NCI-H226 (cell line): ENCODE results near the gene CDH4.

Experiments
- DNase-seq: peaks from one replicate; pipeline ENCODE4 v3.0.0-alpha.2; 2015

Gene CDH4

GRCh38 chr20:61730631-61731362 is 478.7 kb downstream of the CDH4 start:
- no peak for DNase-seq

DNA sequence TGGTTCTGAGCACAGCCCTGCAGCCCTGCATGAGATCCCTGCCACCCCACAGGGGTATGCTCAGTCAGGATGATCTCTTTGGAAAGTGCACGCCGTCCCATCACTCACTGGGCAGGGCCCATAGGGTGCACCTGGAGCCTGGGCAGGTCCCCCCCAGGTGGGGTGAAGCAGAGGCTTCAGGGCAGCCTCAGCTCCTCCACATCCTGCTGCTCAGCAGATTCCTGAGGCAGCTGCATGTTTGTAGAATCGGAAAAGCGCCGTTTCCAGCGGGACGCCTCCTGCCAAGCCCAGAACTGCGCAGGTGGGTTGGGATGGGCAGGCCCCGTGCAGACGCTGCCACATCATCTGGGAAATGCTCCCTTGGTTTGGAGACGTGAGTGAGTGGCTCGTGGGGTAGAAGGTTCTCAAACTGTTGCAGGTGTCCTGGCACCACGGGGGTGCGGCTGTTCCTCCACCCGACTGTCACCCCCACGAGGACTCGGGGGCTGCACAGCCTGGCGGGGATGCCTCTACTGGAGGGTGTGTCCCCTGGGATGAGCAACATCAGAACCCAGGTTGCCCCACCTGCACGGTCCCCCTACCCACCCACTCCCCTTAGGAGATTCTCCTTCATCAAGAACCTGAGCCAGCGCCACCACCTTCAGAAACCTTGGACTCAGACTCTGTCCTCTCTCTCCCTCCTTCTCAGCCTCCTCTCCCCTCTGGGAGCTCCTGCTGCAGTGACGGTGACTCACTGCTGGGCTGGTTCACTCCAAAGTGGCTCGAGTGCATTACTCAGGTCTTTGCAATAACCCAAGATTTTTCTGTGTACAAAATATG is 479.5 kb downstream of the CDH4 start:
- peak; percentile 41 for DNase-seq

DNA sequence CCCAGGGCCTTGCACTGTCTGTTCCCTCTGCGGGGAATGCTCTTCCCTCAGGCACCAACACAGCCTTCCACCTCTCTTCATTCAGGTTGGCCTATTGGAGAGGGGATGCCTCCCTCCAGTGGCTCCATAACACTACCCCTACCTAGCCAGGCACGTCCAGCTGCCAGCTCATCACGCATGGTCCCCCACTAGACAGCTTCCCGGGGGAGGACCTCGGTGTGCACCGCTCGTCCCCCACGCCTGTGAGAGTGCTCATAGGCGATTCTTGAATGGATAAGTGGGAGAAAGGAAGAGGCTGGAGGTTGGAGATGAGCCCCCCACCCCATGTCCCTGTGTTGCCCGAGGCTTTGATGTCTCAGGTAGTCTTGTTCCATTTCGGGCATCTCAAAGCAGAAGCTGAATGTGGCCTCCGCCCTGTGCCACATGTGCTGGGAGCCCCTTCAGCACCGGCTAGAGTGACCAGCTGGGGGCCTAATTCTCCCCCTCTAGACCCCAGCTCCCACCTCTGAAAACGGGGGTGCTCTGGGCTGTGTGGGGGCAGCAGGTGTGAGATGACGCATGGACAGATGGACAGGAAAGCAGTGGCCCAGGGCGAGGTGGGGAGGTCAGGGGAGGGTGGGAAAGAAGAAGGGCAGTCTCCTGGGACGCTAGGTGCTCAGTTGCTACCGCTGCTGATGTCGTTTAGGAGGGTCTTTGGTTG is 480.6 kb downstream of the CDH4 start:
- DNase-seq = no peak

DNA sequence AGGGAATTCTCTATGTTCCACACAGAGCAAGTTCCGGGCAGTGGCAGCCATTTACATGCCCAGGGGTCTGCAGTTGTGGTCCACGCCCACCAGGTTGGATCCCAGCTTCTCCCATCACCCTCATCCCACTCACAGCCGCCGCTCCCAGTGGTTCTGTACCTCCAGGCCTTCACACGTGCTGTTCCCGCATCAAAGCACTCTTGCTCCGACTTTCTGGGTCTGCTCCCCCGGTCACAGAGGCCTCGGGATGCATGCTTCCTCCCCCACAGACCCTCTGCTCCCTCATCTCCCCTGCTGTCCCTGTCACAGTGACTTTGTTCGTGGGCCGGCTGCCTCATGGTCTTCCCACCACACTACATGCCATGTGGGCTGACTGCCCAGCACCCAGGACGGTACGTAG is 481.2 kb downstream of the CDH4 start:
- DNase-seq = no peak

DNA sequence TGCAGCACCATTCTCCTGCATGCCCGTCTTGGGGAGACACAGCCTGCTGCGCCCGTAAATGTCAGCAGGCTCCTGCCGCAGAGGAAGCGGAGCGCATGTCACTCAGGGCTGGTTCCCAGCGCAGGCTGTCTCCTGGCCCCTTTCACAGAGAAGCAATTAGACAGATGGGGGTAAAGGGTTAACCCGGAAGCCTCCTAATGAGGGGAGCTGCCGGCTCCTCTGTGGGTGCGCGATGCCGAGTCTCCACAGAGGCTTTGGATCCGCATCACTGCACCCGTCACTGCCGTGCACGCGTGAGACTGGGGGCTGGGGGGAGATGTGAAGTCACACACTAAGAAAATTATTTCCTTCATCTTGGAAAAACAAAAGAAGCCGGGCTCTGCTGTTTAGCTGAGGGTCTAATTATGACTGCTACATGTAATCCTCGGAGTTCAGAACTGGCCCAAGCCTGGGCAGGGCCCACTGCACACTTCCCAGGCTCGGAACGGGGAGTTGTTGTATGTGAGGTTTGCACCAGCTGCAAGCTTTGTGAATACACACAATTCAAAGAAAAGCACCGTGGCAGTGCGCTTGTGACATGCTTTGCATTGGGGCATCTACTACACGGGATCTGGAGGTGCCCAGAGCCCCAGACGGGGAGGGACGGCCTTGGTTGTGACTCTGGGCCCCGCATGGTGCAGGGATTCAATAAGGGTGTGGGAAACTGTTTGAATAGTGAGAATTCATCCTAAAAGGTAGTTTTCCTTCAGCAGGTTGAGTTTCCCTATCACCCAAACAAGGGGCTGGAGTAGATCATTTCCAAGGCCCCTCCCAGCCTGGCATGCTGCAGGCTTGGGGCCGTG is 482.1 kb downstream of the CDH4 start:
- no peak for DNase-seq

GRCh38 chr20:61734733-61735502 is 482.9 kb downstream of the CDH4 start:
- no peak for DNase-seq

GRCh38 chr20:61735503-61735785 is 483.4 kb downstream of the CDH4 start:
- DNase-seq = no peak

- DNase-seq = no peak
Measured at GRCh38 chr20:61736001-61736635, 484.1 kb downstream of the CDH4 start.

GRCh38 chr20:61736751-61737310 is 484.8 kb downstream of the CDH4 start:
- DNase-seq = no peak

DNA sequence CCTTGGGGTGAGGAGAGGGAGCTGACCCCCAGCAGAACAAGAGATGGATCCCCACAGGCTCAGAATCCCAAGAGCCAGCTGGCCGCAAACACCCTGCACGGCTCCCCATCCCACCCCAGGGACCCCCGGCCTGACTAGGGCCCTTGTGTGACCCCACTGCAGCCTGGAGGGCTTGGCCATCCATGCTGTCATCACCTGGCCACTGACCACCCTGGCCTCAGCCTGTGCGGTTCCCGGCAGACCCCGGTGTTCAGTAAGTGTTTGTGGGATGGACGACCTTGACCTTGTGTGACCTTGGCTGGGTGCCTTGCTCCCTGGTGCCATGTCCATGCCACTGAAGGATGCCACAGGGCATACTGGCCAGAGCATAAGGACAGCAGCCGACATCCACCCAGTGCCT is 485.3 kb downstream of the CDH4 start:
- DNase-seq = no peak

GRCh38 chr20:61737812-61738443 is 485.9 kb downstream of the CDH4 start:
- DNase-seq = no peak

DNA sequence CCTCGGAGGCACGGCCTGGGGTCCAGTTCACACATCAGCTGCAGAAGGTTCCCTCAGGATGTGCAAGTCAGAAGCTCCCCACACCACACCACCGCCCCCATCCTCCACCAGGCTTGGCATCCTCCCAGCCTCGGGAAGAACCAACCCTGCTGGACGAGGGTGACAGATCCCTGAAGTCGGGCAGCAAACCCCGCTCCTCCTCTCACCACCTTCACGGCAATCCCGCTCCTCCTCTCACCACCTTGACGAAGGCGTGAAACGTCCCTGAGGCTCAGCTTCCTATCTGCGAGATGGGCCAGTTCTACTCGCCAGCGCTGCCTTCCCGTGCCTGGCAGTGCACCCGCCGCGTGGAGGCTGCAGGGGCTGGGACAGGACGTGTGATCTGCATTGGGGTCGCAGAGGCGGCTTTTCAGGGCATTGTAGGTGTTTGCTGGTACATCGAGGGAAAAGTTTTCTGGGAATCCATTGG is 486.6 kb downstream of the CDH4 start:
- DNase-seq = no peak

GRCh38 chr20:61739086-61739831 is 487.2 kb downstream of the CDH4 start:
- DNase-seq = no peak

DNA sequence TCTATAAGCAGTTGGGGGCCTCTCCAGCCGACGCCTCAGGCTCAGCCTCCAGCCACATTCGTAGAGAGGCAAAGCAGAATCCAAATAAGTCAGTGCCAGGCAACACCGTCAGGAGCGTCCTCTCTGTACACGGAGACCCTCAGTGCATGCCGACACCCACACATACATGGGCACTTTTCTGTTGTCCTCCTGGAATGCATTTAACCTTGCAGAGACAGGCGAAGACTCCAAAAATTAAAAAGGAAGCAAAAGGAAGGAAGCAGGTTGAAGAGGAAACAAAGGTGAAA is 487.7 kb downstream of the CDH4 start:
- DNase-seq = no peak

- no peak for DNase-seq
Measured at GRCh38 chr20:61742097-61742825, 490.2 kb downstream of the CDH4 start.

- no peak for DNase-seq
Measured at GRCh38 chr20:61743606-61744005, 491.5 kb downstream of the CDH4 start.

GRCh38 chr20:61744691-61745396 is 492.8 kb downstream of the CDH4 start:
- DNase-seq = peak; percentile 71

GRCh38 chr20:61745397-61746146 is 493.5 kb downstream of the CDH4 start:
- DNase-seq = no peak
